GM21825 (cell line): Measurements from ENCODE around the gene SH2D6.
"Not testable (repeated sequence)": the region's sequence is repeated elsewhere in the genome, so short reads cannot be mapped to it uniquely, and the experiment has no call there.

Experiments used
- ATAC-seq: cut with Tn5 transposase; IDR thresholded peaks from one replicate; pipeline ENCODE4 v1.9.1; 2021; ENCODE audit warnings: mild to moderate bottlenecking, moderate library complexity; ENCODE audit not compliant: unreplicated experiment

Gene SH2D6

DNA sequence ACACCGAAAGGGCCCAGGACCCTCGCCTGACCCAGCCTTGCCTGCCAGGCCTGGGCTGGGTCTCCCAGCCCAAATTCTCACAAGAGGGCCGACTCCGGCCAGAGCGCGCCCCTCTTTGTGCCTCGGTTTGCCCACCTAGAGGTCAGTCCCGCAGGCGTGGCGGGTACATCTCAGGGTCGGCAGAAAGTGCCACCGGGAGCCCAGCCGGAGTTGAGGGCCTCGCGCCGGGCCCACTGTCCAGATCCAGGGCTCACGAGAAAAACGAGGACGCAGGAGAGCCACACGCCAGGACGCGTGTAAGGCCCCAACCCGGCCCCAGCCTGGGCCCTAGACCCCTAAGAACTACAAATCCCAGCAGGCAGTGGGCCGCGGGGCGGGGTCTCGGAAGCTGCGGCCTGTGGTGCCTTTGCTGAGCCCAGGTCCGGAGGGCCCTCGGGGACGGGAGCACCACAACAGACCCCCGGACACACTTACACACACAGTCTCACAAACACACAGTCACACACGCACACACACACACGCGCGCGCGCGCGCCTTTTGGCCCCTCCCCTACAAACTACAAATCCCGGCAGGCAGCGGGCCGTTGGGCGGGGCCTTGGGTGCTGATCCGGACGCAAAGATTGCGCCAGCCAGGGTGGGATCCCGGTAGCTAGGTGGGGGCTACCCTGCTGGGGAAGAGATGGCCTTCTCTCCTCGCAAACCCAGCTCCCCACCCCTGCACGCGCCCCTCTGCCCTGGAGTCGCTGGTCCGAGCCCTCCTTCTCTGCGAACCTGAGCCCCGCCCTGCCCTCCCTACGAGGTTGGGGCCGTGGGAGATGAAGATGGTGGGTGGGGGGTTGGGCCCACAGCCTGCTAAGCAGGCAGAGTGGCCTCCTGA, at the start of gene SH2D6:
Gene SH2D6 (plus strand): TSS at position 583 of the 877 bp plus-strand sequence. CDS start 10,752 bp downstream, outside the sequence.
- peak; percentile 67 for ATAC-seq

GRCh38 chr2:85368921-85369320, 49.6 kb upstream of the SH2D6 start:
- ATAC-seq, result no peak

GRCh38 chr2:85369500-85369899, 49.0 kb upstream of the SH2D6 start:
- no peak for ATAC-seq

GRCh38 chr2:85371045-85371444, 47.5 kb upstream of the SH2D6 start:
- ATAC-seq, result no peak

- ATAC-seq, result no peak
Observed at GRCh38 chr2:85376291-85377065, 42.0 kb upstream of the SH2D6 start.

GRCh38 chr2:85377083-85377482, 41.4 kb upstream of the SH2D6 start:
- ATAC-seq, result no peak

DNA sequence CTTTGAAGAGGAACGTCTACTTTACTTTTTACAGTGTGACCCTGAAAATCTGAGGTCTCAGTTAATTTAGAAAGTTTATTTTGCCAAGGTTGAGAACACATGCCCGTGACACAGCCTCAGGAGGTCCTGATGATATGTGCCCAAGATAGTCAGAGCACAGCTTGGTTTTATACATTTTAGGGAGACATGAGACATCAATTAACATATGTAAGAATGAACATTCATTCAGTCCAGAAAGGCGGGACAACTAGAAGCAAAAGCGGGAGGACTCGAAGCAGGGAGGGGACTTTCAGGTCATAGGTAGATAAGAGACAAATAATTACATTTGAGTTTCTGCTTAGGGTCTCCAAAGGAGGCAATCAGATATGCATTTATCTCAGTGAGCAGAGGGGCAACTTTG, 40.3 kb upstream of the SH2D6 start:
- ATAC-seq, result no peak

GRCh38 chr2:85380048-85380447, 38.5 kb upstream of the SH2D6 start:
- no peak for ATAC-seq

GRCh38 chr2:85383151-85383550, 35.4 kb upstream of the SH2D6 start:
- ATAC-seq, result not testable (repeated sequence)

DNA sequence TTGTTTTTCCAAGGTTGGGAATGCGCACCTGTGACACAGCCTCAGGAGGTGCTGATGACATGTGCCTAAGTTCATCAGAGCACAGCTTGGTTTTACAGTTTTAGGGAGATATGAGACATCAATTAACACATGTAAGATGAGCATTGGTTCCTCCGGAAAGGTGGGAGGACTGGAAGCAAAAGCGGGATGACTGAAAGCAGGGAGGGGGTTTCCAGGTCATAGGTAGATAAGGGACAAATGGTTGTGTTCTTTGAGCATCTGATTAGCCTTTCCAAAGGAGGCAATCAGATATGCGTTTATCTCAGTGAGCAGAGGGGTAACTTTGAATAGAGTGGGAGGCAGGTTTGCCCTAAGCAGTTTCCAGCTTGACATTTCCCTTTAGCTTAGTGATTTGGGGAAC, 34.7 kb upstream of the SH2D6 start:
- ATAC-seq, result no peak

- ATAC-seq, result no peak
Observed at GRCh38 chr2:85385746-85386145, 32.8 kb upstream of the SH2D6 start.

DNA sequence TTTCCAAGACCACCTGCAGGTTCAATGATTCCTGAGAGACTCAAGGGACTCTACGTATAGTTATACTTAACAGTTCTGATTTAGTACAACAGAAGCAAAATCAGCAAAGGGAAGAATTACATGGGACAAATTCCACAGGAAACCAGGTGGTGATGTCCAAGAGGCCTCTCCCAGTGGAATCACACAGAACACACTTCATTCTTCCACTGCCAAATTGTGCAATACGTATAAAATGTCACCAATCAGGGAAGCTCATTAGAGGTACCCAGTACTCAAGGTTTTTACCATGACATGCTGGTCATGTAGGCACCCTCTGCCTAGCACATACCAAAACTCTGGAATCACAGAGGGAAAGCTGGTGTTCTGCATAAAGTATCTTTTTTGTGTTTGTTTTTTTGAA, 30.8 kb upstream of the SH2D6 start:
- no peak for ATAC-seq

DNA sequence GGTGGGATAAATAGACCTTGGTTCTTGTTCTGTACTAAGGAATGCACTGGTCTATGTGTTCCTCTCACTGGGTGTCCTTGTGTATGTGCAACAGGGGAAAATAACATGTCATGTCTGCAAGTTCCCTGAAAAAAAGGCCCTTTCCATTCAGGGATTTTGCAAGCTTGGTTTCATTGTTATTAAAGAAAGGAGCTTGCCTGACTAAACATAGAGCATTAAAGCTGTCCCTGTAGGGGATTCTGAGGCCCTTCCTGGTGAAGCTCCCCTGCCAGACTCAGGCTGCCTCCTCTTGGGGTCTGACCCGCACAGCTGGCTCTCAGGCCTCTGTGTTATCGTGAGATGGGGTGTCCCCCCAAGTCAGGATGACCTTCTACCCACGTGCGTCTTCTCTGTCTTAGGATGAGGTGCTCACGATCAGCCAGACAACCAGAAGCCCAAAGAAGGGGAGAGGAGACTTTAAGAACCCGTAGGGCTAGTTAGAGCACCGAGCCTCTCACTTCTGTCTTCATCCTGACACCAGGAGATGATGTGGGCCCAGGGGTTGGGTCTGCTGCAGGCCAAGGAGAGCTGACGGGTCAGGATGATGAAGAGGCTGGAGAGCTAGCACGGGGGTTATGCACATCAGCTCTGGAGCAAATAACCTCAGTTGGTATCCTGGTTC, 29.5 kb upstream of the SH2D6 start:
- ATAC-seq, result no peak

GRCh38 chr2:85390941-85391669, 27.4 kb upstream of the SH2D6 start:
- no peak for ATAC-seq

GRCh38 chr2:85393836-85394235, 24.7 kb upstream of the SH2D6 start:
- no peak for ATAC-seq

GRCh38 chr2:85394261-85394681, 24.2 kb upstream of the SH2D6 start:
- ATAC-seq, result no peak

- ATAC-seq, result no peak
Observed at GRCh38 chr2:85394976-85395375, 23.5 kb upstream of the SH2D6 start.

DNA sequence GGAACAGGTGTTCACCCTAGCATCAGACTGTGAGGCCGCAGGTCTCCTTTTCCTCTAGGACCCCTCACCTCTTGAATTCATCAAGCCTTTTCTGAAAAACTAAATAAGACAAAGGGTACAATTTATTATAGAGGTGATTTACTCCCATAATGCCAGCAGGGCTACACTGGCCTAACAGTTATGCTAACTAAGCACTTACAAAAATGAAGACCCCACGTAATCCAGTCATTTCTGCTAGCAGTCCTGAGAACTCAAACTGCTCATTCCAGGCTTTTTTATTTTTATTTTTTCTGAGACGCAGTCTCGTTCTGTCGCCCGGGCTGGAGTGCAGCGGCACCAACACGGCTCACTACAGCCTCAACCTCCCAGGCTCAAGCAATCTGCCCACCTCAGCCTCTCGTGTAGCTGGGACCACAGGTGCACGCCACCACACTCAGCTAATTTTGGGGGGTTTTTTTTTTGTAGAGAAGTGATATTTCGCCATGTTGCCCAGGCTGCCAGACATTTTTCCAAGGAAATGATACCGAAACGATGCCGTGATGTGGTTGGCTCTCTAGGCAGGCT, 22.5 kb upstream of the SH2D6 start:
- ATAC-seq, result no peak

- no peak for ATAC-seq
Observed at GRCh38 chr2:85396531-85397470, 21.7 kb upstream of the SH2D6 start.
